NCI-H146 (cell line): ENCODE results near the gene HIVEP2.

ENCODE experiments used
- DNase-seq: peaks from one replicate; lab custom pipeline; 2025; lab: John Stamatoyannopoulos, UW

Gene HIVEP2

GRCh38 chr6:142816031-142816430, 128.9 kb downstream of the HIVEP2 start:
- DNase-seq = no peak

GRCh38 chr6:142811923-142812322, 133.1 kb downstream of the HIVEP2 start:
- no peak for DNase-seq

GRCh38 chr6:142810952-142811514, 133.9 kb downstream of the HIVEP2 start:
- no peak for DNase-seq

GRCh38 chr6:142809947-142810346, 135.0 kb downstream of the HIVEP2 start:
- DNase-seq = no peak

- DNase-seq = no peak
Observed at GRCh38 chr6:142808405-142809061, 136.4 kb downstream of the HIVEP2 start.

- no peak for DNase-seq
Observed at GRCh38 chr6:142805042-142805441, 139.9 kb downstream of the HIVEP2 start.

GRCh38 chr6:142804490-142804889, 140.5 kb downstream of the HIVEP2 start:
- no peak for DNase-seq

- no peak for DNase-seq
Observed at GRCh38 chr6:142803495-142804058, 141.4 kb downstream of the HIVEP2 start.

GRCh38 chr6:142803032-142803431, 141.9 kb downstream of the HIVEP2 start:
- no peak for DNase-seq

- DNase-seq = no peak
Observed at GRCh38 chr6:142802124-142802523, 142.9 kb downstream of the HIVEP2 start.

- no peak for DNase-seq
Observed at GRCh38 chr6:142800240-142800639, 144.7 kb downstream of the HIVEP2 start.

GRCh38 chr6:142799639-142800038, 145.3 kb downstream of the HIVEP2 start:
- no peak for DNase-seq

- no peak for DNase-seq
Observed at GRCh38 chr6:142797159-142797558, 147.8 kb downstream of the HIVEP2 start.

- DNase-seq = no peak
Observed at GRCh38 chr6:142796571-142796970, 148.4 kb downstream of the HIVEP2 start.

- DNase-seq = no peak
Observed at GRCh38 chr6:142796024-142796423, 149.0 kb downstream of the HIVEP2 start.

- DNase-seq = no peak
Observed at GRCh38 chr6:142794424-142794823, 150.6 kb downstream of the HIVEP2 start.

GRCh38 chr6:142790257-142790656, 154.7 kb downstream of the HIVEP2 start:
- DNase-seq = no peak

GRCh38 chr6:142787422-142787821, 157.6 kb downstream of the HIVEP2 start:
- no peak for DNase-seq

GRCh38 chr6:142786476-142786875, 158.5 kb downstream of the HIVEP2 start:
- DNase-seq = no peak

GRCh38 chr6:142784344-142784743, 160.6 kb downstream of the HIVEP2 start:
- DNase-seq = no peak

- no peak for DNase-seq
Observed at GRCh38 chr6:142783499-142783898, 161.5 kb downstream of the HIVEP2 start.

- DNase-seq = no peak
Observed at GRCh38 chr6:142781129-142781528, 163.8 kb downstream of the HIVEP2 start.

GRCh38 chr6:142773859-142774648, 170.9 kb downstream of the HIVEP2 start:
- no peak for DNase-seq
